ENCODE data around the gene GRIK2.

Gene GRIK2

DNA sequence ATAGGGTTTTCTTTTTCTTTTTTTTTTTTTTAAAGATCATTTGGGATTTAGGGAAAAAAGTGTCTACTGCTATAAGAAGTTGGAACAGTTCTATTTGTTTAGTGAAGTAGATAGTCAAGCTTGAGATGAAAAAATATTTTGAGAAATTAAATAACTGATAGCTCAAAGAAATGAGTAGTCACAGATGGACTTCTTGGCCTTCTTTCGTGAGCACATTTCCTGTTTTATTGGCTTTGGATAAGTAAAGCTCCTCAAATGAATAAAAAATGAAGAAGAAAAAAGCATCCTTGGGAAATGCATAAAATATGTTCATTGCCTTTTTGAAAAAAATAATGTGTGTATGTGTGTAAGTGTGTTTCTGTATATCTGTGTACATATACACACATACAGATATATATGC, 515.9 kb downstream of the GRIK2 start:
- no peak for DNase-seq (ENCODE audit: low read depth)
- H3K4me3 ChIP-seq (ENCODE audit: low read depth, low read length) = no peak overlapping the region

DNA sequence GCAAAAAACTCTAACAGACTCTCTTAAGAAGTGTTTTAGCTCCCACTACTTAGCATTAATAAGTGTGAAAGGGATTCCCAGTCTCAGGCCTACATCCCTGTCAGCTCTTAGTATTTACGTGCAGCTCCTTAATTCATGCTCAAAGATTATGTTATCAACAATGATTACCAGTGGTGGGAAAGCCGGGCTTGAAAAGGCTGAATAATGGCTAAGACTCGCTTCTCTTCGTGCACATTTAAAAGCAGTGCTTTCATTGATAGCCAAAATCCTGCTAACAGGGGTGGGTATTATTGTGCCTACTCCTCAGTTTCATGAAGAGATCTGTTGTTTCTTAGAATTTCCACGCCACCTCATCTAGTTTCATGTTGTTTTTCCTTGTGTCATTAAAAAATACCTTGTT, 518.8 kb downstream of the GRIK2 start:
- DNase-seq (ENCODE audit: low read depth) = no peak
- H3K4me3 ChIP-seq (ENCODE audit: low read depth, low read length) = no peak overlapping the region

DNA sequence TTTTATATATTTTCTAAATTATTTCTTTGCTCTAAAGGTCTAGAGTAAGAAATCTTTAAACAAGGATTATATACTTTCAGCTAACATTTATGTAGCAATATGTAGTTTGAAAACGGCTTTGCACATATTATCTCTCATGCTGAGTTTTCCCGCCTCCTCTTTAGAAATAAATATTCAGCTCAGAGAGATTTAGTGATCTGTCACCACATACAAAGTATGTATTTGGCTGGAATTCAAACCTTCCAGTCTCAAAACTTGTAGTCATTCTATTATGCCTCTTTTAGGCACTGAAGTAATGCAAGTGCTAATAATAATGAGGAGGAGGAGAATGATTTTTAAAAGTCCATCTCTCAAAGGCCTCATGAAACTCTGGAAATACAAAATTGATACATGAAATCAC, 525.0 kb downstream of the GRIK2 start:
- H3K4me3 ChIP-seq (ENCODE audit: low read depth, low read length) = no peak overlapping the region
- DNase-seq (ENCODE audit: low read depth) = no peak

DNA sequence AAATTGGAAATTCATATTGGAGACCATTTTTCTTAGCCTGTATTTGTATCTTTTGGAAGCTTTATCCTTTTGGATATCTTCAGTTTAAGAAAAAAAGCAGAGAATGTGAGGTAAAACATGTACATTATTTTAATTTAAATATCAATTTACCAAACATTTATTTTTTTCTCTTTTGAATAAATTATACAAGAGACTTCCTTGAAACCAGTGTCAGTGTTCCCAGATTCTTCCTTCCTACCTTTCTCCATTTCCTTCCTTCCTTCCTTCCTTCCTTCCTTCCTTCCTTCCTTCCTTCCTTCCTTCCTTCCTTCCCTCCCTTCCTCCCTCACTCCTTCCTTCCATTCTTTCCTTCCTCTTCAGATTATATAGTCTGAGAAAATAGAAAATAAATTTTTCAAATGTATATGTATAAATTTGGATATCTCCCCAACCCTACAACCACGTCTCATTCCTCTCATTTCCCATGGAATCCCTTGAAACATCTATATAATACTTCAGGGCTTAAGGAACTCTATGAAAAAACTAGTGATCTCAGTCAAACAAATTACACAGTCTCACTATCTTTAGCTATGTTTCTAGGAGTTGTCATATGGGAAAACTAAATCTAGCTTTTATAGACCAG, 528.4 kb downstream of the GRIK2 start:
- no peak for DNase-seq (ENCODE audit: low read depth)
- no peak overlapping the region for H3K4me3 ChIP-seq (ENCODE audit: low read depth, low read length)

DNA sequence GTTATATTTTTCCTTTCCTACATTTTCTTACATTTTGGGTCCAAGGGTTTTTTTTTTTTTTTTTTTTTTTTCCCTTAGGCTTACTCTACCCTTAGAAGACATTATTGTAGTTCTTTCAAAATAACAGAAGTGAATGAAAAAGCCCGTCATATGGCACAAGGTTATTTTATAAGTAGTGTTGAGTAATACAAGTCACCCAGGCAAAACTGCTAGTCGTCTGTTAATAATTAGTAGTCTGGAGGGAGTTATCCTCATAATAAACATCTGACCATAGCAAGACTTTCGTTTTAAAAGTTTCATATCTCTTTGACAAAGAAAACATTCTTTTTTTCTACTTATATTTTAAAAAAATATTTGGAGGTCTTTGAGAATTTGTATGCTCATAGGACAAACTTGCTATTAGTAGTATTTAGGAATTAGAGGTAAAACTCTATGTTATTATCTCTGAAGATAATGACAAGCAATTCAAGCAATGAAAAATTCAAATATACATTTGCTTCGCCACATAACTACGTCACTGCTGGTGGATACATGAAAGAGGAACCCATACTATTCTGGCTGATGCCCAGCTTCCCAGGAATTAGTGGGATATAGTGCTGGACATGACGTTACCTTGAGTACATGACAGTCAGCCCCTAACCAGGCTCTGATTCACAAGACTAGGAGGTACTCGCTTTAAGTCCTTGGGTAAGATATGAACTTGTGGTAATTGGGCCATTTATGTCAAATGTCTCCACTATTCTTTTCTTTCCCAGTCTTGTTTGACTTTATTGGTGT, 532.8 kb downstream of the GRIK2 start:
- DNase-seq (ENCODE audit: low read depth) = no peak
- no peak overlapping the region for H3K4me3 ChIP-seq (ENCODE audit: low read depth, low read length)

DNA sequence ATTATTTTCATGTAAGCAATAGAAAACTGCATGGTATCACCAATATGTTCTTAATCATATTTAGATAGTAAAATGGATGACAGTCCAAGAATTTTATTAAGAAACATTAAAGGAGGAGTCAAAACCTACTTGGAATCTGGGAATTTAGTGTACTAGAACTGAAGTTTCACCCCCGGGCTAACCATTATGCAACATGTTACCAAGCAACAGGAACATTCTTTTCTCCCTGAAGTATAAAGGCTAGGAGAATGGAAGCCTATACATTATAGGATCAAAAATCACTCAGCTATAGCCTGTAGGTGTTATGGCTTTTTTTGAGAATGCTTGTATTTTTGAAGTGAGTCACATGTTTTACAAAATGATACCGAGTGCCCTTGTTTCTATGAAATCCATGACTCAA, 538.3 kb downstream of the GRIK2 start:
- no peak overlapping the region for H3K4me3 ChIP-seq (ENCODE audit: low read depth, low read length)
- no peak for DNase-seq (ENCODE audit: low read depth)

DNA sequence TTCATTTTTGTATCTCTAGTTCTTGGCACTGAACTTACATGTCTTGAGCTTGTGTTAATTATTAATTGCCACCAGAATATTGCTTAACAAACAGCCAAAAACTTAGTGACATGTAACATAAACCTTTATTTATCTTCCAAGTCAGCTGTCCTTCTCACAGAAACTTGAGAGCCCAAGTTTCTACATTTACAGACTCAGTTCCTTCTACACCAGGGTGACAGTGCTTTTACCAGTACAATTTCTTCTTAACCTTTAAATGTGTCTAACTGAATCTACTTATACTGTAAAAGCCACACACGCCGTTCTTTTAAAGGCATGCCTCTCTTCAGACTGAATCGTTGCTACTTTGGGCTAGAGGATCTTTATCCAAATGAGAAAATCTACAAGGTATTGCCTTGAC, 539.2 kb downstream of the GRIK2 start:
- no peak for DNase-seq (ENCODE audit: low read depth)
- no peak overlapping the region for H3K4me3 ChIP-seq (ENCODE audit: low read depth, low read length)

DNA sequence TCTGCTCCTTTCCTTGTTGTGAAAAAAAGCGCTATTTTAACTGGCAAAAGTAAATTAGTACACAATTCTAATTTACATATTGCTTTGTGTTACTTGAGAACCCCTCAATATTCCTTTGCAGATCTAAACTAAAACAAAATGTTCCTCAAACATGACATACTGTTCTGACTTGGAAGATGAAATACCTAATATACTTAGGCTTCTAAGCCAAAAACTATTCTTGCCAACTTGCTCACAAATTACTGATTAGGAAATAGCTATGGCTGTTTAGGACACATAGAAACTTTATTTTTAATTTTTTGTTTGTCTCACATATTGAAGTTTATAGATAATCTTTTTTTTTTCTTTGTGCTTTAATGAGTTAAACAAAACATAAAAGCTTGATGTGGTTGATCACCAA, 542.2 kb downstream of the GRIK2 start:
- DNase-seq (ENCODE audit: low read depth) = no peak

DNA sequence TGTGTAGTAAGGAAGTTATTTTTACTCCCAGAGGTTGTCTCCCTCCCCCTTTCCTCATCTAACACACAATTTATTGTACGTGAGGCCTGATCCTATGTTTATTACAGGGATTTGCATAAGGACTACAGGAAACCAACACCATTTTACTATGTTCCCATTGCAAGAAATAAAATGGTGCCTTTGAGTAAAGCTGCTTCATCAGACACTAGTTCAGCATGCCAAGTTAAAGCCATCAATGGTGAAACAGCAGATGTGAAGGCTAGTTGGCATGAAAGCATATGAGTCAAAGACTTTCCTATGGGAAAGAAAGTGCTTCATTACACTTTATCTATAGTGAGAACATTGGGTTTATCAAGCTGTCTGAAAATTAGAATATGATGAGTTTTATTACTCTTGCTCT, 543.0 kb downstream of the GRIK2 start:
- H3K4me3 ChIP-seq (ENCODE audit: low read depth, low read length) = no peak overlapping the region
- no peak for DNase-seq (ENCODE audit: low read depth)

More for the DNA sequence above, 542.2 kb downstream of the GRIK2 start:
- no peak overlapping the region for H3K4me3 ChIP-seq (ENCODE audit: low read depth, low read length)

DNA sequence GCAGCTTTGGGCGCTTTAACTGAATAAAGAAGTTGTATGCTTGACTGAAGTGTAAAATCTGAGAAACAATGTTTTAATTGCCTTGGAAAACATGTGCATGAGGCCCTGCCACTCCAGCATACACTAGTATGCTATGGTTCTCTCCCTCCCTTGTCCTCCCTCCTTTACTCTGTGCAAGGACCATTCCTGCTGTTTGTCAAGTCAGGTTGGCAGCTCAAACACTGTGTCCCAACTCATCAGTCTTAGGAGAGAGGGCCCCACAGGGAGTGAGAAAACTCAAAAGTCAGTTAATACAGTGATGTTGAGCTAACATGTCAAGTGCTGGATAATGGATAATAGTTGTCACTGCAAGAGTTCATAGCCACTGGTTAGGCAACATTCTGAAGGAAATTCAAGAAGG, 543.6 kb downstream of the GRIK2 start:
- no peak overlapping the region for H3K4me3 ChIP-seq (ENCODE audit: low read depth, low read length)
- DNase-seq (ENCODE audit: low read depth) = no peak

DNA sequence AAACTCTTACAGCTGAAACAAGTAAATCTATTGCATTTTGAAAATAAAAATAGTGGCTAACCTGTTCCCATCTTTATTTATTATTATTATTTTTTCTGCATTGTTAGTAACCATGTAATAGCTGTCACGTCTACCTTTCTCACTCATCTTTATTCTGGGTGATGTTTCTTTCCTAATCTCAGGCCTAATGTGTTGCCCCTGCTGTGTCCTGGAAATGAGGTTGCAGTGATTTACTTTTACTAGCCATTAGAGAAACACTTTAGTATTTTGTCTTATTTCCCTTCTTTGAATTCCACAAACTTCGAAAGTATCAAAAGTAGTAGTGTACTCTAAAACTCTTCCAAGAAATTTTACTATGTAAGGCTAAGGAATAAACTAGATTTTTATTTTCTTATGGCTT, 546.9 kb downstream of the GRIK2 start:
- no peak overlapping the region for H3K4me3 ChIP-seq (ENCODE audit: low read depth, low read length)
- no peak for DNase-seq (ENCODE audit: low read depth)

DNA sequence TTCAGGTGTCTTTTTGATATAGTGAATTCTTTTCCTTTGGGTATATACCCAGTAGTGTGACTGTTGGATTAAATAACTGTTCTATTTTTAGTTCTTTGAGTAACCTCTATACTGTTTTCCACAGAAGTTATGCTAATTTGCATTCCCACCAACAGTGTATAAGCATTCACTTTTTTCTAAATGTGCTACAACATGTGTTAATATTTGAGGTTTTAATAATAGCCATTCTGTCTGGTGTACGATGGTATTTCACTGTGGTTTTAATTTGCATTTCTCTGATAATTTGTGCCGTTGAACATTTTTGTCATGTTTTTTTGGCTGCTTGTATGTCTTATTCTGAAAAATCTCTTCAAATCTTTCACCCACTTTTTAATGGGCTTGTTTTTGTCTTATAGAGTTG, 563.5 kb downstream of the GRIK2 start:
- H3K4me3 ChIP-seq (ENCODE audit: low read depth, low read length) = no peak overlapping the region
- DNase-seq (ENCODE audit: low read depth) = no peak

DNA sequence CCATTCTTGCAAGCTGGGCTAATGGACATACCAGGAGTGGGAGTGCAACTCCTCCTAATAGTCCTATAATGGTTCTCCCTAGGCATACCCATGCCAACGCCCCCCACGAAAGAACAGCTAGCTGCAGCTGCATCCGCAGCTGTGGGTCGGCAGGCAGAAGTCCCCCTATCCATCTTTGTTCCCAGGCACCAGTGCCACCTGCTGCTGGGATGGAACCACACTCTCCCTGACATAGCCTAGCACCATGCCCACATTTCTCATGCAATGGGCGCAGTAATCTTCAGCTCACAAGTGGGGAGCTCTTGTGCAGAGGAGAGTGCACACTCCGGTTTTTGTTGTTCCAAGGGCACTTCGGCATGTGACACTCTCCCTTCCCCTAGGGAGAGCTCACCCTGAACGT, 567.8 kb downstream of the GRIK2 start:
- H3K4me3 ChIP-seq (ENCODE audit: low read depth, low read length) = no peak overlapping the region
- no peak for DNase-seq (ENCODE audit: low read depth)

DNA sequence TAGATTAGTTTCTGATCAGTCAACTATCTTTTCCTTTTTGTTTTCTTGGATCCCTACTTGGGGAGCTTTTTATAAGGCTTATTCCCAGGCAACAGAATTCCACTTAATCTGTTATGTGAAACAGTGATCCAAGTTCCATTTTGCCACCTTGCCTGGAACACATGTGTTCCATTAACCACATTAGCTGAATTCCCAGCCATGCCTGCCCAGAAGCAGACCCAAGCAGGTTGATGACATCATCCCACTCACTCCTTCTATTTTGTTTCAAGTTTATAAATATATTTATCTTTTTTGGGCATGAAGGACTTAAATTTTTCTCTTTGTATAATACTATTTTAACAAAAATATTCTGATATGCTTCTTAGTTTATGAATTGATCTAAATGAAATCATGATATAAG, 587.4 kb downstream of the GRIK2 start:
- DNase-seq (ENCODE audit: low read depth) = no peak
- H3K4me3 ChIP-seq (ENCODE audit: low read depth, low read length) = no peak overlapping the region

DNA sequence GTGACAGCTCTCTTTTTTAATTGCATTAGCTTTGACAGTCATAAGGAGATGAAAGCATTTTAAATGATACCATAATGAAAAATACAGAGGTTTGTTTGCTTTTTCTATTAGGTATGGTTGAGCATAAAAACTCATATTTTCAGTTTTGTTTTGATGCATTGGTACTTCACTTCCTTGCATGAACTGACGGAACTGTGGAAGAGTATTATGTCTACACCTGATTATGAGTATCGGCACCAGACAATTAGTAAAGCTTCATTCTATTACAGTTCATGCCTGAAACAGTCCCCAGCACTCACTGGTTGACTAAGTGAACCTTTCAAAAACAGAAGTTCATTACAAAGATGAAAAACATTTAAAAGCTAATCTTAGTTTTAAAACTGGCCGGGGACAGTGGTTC, 593.0 kb downstream of the GRIK2 start:
- H3K4me3 ChIP-seq (ENCODE audit: low read depth, low read length) = no peak overlapping the region
- DNase-seq (ENCODE audit: low read depth) = no peak

DNA sequence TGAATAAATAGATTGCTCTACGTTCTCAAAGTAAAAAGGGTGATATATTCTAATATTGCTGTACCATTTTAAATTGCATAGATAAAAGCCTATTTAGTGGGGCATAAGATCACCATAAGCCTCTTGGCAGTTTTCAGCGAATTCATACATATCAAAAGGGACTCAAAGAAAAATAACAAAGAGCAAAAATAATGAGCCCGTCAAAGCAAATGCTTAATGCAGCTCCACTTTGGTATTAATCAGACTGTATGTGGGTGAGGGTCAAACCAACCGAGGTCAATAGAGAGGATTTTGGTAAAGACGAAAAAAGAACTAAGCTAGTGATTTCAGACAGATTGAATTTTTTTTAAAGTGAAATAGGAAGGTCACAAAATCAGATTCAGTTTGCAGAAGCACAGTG, 598.8 kb downstream of the GRIK2 start:
- H3K4me3 ChIP-seq (ENCODE audit: low read depth, low read length) = no peak overlapping the region

DNA sequence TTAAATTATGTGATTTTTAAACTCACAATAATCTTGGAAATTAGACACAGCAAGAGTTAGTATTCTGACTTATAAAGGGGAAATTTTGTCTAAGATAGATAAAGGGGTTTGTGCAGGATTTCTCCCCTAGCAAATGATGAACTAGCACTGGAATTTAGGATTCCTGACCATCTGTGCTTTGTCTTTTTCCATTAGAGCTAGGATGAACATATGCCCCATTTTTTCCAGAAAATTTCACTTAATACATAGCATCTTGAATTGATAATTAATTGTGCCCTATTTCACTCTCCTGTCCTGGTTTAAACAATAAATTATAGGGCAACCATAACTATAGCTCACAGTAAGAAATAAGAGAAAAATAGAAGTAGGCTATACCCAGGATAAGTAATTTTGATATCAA, 601.0 kb downstream of the GRIK2 start:
- no peak for DNase-seq (ENCODE audit: low read depth)
- no peak overlapping the region for H3K4me3 ChIP-seq (ENCODE audit: low read depth, low read length)

More for the DNA sequence above, 598.8 kb downstream of the GRIK2 start:
- no peak for DNase-seq (ENCODE audit: low read depth)

DNA sequence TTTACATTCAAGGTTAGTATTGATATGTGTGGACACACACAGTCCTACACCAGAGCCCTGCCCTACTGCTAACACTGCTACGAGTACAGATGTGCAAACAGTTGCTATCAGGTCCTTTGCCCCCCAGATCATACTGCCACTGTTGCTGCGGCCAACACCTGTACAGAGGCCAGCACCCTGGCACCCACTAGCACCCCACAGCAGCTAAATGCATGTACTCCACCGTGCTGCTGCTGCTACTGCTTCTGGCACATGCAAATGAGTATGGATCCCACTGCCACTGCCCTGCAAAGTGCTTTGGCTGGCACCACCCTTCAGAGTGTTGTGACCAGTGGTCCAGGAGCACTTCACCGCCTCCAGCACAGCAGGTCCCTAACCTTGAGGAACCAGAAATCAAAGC, 621.9 kb downstream of the GRIK2 start:
- H3K4me3 ChIP-seq (ENCODE audit: low read depth, low read length) = no peak overlapping the region
- DNase-seq (ENCODE audit: low read depth) = no peak

DNA sequence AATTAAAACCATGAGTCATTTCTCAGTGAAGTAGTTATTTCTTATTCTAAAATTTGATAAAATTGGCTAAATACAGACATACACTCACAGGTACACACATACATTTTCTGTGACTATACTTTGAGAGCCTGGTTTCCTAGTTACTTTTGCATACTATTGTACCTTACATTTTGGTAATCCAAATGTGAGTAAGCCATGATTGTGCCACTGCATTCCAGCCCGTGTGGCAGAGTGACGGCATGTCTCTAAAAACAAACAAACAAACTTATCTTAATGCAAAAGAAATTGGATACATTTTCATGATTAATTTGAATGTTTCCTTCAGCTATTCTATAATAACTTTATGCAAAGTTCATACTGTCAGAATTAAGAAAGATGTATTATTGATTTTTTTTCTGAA, 628.8 kb downstream of the GRIK2 start:
- H3K4me3 ChIP-seq (ENCODE audit: low read depth, low read length) = no peak overlapping the region
- DNase-seq (ENCODE audit: low read depth) = no peak

DNA sequence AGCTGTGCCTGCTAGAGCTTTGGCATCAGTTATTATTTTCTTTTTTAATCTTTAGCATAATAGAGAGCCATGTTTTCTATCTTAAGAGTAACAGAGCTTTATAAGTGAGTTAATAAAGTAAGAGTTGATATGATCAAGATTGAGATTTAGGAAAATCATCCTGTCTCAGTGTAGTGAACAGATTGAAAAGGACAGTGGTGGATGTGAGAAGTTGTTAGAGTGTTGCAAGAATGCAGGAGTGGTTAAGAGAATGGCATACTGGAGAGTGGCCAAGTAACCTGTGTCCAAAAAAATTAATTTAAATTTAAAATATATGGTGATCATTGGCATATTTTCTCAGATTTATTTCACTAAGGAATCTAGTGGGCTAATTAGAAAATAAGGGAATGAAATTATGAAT, 629.3 kb downstream of the GRIK2 start:
- H3K4me3 ChIP-seq (ENCODE audit: low read depth, low read length) = no peak overlapping the region
- DNase-seq (ENCODE audit: low read depth) = no peak

DNA sequence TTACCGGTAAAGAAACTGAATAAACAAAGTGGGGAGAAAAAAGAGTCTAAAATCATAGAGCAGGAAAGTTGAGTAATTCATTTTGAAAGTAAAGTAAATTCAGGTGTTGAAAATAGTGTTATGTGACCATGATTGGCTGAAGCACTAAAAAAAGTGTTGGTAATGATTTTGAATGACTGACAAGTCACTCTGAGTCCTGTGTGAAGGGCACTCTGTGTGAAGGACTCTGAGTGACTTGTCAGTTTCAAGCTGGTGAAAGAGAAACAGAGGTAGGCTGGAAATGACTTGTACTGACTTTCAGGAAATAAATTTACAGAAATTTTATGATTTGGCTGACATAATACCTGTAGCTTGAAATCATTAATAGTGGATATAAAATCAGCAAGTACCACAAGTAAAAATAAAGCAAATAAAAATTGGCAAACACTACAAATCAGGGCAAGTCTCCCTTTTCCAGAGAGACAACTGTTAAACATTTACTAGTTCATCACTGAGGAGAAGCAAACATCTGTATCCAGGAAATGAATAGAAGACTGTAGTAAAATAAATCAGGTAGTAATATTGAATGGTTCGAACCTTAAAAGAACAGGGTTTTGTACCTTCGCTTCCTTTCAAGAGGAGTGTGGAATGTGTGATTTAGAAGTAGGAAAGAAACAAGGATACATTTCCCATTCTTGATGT, 630.6 kb downstream of the GRIK2 start:
- no peak overlapping the region for H3K4me3 ChIP-seq (ENCODE audit: low read depth, low read length)
- DNase-seq (ENCODE audit: low read depth) = no peak
